GM10266 (cell line): ENCODE data around the gene ST6GALNAC6.
"Not testable (repeated sequence)": the region's sequence is repeated elsewhere in the genome, so short reads cannot be mapped to it uniquely, and the experiment has no call there.

ENCODE experiments used
- DNase-seq: peaks from one replicate; pipeline ENCODE4 v3.0.0; 2012; ENCODE audit errors: extremely low spot score
- TF ChIP-seq, protein P1 (sequence below): IDR thresholded peaks from 2 replicates; pipeline ENCODE4 v1.5.1; 2012; ENCODE audit warnings: mild to moderate bottlenecking, low read depth; ENCODE audit not compliant: control insufficient read depth, insufficient read depth; ENCODE audit errors: missing control alignments

The ST6GALNAC6 gene

DNA sequence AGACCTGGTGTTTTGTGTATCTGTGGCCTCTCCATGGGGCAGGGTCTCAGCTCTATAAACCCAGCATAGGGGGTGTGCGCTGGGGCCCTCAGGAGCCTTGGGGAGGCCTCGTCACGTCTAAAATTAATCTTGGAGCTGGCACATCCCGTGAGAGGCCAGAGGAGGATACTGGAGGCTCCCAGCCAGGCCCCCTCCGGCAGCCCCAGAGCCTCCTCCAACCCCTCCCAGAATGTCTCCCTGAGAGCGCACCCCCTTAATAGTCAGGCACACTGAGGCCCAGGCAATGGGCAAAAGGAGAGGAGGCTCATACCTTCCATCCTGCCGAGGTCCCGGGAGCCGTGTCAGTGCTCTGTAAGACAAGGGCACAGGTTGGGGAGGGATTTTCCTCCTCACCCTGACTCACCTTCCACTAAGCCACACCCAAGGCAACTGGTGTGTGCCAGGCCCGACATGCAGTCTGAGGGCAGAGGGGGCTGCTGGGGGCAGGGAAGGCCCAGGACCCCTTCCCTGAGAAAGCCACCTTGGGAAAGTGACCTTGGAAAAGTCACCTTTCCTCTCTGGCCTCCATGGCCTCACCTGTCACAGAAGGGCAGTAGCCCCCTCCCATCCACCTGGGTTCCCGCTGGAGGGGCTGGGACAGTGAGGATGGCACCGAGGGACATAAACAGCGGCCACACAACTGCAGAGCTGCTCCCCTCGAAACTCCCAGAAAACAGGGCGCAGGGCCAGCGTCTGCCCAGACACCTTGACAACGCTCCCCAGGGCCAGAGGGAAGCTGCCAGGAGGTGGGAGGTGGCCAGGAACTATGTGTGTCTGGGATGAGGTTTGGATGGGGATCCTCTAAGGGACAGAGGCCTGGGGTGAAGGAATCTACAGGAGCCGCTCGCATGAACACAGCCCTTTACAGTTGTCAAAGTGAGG lies 24.8 kb downstream of the ST6GALNAC6 start:
- TF ChIP-seq, protein P1, sequence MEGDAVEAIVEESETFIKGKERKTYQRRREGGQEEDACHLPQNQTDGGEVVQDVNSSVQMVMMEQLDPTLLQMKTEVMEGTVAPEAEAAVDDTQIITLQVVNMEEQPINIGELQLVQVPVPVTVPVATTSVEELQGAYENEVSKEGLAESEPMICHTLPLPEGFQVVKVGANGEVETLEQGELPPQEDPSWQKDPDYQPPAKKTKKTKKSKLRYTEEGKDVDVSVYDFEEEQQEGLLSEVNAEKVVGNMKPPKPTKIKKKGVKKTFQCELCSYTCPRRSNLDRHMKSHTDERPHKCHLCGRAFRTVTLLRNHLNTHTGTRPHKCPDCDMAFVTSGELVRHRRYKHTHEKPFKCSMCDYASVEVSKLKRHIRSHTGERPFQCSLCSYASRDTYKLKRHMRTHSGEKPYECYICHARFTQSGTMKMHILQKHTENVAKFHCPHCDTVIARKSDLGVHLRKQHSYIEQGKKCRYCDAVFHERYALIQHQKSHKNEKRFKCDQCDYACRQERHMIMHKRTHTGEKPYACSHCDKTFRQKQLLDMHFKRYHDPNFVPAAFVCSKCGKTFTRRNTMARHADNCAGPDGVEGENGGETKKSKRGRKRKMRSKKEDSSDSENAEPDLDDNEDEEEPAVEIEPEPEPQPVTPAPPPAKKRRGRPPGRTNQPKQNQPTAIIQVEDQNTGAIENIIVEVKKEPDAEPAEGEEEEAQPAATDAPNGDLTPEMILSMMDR, result no peak
- DNase-seq, result no peak

DNA sequence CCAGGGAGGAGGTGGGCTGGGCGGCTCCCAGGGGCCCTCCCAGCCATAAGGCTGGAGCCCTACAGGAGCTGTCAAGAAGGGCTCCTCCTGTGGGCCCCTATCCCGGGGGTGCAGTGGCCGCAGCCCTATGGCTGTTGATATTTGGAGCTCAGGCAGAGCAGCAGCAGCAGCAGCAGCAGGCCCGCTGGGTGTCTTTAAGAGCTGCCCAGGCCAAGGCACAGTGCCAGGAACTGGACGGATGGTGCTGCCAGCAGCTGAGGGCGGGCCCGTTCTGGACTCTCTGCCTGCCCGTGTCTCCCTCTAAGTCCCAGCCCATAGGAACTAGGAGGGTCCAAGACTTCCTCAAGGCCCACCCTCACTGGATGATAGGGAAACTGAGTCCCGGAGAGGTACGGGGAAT lies 25.5 kb downstream of the ST6GALNAC6 start:
- DNase-seq, result no peak
- TF ChIP-seq, protein P1, result no peak

DNA sequence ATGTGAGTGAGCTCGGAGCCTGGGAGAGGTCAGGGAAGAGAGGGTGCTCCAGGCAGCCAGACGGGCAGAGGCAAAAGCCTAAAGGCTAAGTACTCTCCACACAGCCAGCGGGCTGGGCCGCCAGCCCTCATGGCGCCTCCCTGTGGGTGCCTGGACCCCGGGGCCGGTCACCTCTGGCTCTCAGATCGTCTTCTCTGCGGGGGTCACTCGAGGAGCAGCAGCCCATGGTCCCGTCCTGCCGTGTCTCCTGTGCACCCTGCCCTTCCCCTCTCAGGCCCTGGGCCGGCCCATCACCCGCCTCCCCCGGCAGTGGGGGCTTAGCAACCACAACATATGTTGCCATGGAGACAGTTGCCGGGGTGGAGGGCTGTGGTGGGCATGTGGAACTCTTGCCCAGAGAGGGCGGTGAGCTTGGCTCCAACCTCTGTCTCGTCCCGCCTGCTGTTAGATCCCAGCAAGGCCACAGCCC lies 26.1 kb downstream of the ST6GALNAC6 start:
- no peak for DNase-seq
- TF ChIP-seq, protein P1, result no peak

DNA sequence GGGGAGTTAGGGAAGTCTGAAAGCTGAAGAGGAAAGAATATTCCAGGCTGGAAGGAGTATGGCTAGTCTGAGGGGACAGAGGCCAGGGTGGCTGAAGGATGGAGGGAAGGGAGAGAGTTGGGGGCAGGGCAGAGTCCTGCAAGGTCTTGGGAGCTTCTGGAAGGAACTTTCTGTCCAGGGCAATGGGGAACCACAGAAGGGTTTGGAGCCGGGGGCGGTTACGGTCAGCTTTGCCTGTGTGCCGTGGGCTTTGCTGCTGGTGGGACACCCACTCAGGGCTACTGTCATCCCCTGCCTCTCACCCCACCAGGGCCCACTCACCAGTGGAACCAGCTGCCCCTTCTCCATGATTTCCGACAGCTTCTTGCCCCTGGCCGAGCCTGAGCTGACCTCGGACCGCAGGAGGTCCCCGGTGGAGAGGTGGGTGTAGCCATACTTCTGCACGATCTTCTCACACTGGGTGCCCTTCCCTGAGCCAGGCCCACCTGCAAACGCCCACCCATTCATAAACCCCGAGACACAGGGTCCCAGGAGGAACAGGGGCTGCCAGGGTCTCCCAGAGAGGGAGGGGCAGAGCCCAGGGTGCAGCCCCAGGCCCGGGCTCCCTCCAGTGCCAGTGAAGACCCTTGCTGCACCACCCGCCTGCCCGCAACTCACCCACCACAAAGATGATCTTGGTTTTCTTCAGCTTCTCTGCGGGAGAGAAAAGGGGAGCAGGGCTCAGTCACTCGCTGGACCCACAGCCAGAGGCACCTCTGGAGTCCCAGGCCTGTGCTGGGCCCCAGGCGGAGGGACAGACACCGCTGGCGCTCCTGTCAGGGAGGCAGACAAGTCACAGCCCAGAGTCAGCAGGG lies 26.8 kb downstream of the ST6GALNAC6 start:
- no peak for DNase-seq
- TF ChIP-seq, protein P1, result no peak

DNA sequence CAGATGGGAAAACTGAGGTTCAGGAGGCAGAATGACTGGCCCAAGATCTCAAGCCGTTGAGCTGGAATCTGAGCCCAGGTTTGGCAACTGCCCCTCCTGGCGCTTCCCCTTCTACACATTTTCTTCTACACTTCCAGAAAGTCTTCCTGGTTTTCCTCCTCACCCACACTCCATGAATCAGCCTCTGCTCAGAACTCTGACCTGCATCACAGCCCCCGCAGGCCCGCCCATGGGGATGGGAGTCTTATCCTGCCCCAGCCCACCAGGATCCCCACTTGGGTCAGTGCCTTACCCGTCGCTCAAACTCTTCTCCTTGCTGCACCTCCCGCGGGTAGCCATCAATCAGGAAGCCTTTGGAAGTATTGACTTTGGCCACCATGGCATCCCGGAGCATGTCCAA lies 27.9 kb downstream of the ST6GALNAC6 start:
- no peak for DNase-seq
- TF ChIP-seq, protein P1, result no peak

DNA sequence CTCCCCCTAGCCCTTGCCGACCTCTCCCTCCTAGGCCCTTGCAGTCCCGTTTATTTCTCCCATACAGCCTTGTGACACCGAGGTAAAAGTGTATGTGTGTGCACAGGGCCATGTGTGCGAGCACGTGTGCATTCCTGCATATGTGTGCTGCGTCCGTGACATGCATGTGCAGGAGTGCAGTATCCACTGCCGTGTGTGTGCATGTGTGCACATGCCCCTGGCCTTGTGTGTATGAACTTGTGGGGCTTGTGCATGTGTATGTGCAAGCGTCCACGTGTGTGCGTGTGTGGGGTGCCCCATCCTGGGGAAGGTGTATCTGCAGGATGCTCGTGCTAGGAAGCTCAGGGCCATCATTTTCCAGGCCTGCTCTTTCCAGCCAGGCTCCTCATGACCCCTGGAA lies 28.5 kb downstream of the ST6GALNAC6 start:
- TF ChIP-seq, protein P1, result no peak

DNA sequence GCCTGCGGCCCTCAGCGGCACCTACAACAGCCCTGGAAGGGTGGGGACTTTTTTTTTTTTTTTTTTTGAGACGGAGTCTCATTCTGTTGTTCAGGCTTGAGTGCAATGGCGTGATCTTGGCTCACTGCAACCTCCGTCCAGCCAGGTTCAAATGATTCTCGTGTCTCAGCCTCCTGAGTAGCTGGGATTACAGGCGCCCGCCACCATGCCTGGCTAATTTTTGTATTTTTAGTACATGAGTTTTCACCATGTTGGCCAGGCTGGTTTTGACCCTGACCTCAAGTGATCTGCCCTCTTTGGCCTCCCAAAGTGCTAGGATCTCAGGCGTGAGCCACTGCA lies 29.3 kb downstream of the ST6GALNAC6 start:
- DNase-seq, result not testable (repeated sequence)

More for the DNA sequence above, 28.5 kb downstream of the ST6GALNAC6 start:
- DNase-seq, result no peak
